ENCODE measurements around the gene RIC3.
"Not testable (repeated sequence)": the region's sequence is repeated elsewhere in the genome, so short reads cannot be mapped to it uniquely, and the experiment has no call there.

The RIC3 gene

DNA sequence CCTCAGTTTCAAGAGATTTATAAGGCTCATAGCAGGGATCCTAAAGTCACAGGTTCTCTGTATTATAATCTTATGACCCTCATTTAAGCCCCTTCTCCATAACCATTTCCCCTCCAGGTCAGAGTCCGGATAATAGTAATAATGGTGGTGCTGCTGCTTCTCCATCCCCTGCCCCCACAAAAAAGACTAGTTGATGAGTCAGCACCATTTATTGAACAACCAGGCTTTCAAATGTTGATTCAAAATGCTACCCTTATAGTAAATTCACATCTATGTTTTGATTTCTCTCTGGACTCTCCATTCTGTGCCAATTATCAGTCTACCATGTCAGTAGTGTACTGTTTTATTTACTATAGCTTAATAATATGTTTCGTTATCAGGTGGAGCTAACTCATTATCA, 17.6 kb upstream of the RIC3 start:
- no peak for DNase-seq

DNA sequence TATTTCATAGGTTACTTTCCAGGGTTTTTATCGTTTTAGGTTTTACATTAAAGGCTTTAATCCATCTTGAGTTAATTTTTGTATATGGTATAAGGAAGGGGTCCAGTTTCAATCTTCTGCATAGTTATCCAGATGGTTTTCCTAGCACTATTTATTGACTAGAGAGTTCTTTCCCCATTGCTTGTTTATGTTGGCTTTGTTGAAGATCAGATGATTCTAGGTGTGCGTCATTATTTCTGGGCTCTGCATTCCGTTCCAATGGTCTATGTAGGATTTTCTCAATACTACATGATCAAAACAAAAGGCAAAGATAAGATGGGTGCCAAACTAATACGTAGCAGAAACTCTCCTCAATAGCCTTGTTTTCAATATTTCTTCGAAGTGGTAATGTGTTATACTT, 14.3 kb upstream of the RIC3 start:
- no peak for DNase-seq

DNA sequence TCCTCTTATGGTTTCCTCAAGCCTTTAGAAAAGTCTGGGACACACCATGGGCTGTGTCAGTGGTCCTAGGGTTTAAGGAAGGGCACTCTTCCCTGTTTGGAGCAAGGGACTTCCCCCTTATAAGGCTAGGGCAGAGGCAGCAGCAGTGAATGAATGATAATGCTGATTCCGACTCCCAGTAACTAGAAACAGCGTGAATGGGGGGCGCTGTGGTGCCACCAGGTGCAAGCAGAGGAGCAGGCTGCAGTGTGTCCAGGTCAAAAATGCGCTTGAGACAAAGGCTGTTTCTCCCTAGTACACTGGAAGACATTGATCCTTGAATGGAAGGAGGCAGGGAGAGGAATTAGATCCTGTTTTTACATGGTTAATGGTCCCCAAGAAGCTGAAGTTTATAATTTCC, 11.6 kb upstream of the RIC3 start:
- no peak for DNase-seq

DNA sequence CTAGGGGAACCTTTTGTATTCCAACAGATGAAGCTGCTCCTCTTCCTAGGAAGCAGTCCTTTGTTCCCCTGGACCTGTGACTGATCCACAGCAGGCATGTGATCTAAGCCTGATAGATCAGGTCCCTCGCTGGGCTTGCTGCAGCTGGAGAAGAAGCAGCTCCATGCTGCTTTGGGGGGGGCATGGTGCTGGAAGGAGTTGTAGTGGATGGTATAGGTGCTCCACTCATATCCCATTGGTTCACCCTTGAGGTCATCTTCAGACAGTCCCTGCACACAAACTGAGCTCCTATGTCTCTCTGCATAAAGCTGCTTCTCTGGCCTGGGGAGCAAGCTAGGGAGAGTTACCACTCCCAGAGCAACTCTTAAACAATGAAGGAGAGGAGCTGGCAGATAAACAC, 9.5 kb upstream of the RIC3 start:
- DNase-seq, result no peak

DNA sequence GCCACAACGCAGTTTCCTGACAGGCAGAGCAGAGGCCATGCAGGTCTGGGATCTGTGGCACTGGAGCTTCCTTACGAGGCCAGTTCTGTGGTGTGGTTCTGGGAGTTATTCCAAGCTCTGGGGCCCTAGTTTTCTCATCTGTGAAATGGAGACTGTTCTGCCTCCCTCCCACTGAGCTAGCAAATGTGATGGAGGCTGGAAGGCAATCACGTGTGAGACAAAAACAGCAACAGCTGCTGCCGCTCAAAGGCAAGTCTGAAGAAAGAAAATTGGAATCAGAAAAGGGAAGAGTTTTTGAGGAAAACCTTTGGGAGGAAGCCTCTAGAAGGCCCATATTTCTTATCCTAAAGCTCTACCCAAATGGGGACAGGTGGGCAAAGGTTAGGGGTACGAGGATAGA, 8.3 kb upstream of the RIC3 start:
- DNase-seq, result no peak

DNA sequence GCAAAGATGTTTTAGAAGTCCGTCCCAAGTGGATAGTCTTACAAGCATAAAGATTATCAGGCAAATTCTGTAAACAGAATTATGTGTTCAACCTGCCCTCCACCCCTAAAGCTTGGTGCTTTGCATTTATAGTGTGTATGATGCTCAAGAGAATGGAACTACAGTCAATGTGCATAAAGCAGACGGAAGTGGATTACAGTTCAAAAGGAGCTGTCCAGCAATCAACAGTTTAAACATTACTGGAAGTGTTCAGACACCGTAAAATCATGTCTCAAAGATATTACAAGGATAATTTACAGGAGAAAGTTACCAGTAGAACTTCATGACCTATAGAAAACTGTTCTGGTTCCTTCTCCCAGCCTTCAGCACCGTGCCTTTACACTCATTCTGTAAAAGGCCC, 1.0 kb downstream of the RIC3 start:
- no peak for DNase-seq

DNA sequence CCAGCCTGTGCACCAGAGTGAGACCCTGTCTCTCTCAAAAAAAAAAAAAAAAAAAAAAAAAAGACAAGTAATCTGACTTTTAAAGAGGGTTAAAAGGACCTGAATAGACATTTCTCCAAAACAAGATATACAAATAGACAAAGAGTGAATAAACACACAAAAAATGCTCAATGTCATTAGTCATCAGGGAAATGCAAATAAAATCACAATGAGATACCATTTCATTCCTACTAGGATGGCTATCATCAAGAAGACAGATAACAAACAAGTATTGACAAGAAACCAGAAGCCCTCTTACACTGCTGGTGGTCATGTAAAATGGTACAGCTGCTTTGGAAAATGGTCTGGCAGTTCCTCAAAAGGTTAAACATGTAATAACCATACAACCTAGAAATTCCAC, 4.1 kb downstream of the RIC3 start:
- DNase-seq, result no peak

DNA sequence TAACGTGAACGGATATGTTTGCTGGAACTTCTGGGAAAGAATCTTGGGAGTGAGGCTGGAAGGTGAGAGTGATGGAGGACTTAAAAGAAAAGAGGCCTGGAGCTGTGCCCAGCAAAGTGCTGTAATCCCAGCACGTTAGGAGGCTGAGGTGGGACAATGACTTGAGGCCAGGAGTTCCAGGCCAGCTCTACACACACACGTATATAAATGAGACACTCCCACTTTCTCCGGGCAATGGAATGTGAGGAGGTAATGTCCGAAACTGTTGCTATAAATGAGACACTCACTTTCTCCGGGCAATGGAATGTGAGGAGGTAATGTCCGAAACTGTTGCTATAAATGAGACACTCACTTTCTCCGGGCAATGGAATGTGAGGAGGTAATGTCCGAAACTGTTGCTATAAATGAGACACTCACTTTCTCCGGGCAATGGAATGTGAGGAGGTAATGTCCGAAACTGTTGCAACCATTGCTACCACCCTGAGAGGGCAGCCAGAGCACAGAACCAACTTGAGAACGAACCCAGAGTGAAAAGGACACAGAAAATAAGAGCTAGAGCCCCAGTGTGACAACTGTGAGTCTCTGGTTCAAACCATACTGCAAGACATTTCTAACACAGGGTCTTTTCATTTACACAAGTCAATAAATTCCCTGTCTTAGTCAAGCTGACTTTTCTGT, 7.1 kb downstream of the RIC3 start:
- DNase-seq, result not testable (repeated sequence)

DNA sequence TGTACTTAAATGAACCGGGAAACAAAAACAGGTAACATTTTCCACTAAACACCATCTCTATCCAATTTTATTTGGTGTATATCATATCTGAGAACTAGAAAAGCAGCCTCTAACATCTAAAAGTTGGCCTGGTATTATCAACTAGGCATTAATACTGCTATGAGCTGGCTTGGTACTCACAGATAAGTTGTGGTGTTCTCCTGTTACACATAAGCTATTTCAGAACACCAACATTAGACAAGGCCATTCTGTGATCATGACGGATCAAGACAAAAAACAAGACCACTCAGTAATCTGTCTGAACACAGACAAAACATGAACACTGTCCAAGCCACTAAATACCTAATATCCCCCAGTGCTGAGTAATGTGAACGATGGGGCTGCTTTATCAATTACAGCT, 11.9 kb downstream of the RIC3 start:
- no peak for DNase-seq

DNA sequence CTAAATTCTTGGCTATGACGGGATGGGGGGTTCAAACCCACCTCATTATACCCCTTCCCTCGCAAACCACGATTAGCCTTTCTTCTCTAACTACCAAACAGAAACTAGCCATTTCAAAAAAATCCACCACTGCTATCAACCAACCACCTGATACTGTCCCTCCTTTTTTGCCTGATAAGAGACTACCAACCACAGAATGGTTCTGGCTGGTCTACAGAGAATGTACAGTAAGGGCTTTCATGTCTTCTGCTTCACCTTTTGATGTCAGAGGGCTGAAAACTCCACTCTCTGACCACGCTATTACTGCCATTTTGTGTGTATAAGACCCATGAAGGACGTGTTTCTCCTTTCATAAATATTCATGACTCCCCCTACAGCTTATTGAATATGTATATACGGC, 19.1 kb downstream of the RIC3 start:
- DNase-seq, result no peak

DNA sequence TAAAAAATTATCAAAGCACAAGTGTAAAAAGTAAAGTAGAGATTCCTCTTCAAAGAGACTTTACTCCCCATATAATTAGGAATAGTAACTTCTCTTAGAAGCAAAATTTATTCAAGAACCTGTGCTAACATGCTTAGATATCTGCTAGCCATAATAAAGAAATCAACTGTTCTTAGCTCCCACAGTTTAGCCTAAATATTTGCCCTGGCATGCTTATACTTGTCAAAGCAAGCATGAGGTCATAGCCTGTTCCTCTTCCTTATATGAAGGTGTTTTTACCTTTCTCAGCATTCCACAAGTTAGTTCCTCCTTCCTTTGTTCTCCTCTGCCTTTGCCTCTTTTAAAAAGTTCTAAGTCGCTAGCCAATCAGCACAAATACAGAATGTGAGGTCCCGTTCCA, 30.3 kb downstream of the RIC3 start:
- DNase-seq, result no peak

DNA sequence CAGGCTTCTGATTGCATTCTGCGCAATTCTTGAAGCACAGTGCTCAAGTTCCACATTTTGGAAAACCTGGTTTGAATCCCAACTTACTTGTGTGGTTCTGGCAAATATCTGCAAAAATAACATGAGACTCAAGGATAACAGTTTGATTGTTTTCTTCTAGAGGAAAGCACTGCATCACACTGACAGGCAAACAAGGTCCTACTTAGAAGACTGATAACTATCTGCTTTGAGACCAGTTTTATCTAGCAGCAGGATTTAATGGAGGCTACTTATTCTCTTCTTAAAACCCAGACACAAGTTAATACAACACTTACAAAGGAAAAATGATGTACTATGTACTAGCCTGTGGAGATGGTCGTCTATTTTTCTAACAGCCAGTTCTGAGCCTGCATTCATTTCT, 41.4 kb downstream of the RIC3 start:
- DNase-seq, result no peak

DNA sequence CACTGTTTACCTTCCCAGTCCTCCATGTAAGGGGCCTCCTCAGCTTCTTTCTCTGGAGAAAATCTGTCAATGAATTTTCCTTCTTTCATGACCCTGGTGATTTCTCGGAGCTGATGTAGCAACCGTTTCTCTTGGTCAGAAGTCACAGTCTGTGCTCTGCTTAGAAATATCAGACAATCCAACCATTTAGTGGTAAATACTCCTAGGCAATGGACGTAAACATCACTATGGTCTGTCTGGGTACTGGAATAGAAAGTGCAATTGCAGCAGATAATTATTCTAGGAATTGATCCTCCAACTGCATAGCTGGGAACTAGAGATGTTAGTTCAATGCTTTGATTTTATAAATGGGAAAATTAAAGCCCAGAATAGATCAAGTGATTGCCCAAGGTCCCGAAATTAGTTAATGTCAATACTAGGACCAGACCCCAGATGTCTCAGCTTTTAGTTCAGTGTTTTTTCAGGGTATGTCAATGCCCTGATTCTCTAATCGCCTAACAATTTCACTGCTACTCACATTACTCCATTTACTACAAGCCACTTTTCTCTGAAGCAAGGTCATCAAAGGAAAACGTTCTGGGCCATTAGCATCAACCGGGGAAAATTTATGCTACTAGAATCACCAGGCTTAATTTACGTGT, 42.1 kb downstream of the RIC3 start:
- no peak for DNase-seq

DNA sequence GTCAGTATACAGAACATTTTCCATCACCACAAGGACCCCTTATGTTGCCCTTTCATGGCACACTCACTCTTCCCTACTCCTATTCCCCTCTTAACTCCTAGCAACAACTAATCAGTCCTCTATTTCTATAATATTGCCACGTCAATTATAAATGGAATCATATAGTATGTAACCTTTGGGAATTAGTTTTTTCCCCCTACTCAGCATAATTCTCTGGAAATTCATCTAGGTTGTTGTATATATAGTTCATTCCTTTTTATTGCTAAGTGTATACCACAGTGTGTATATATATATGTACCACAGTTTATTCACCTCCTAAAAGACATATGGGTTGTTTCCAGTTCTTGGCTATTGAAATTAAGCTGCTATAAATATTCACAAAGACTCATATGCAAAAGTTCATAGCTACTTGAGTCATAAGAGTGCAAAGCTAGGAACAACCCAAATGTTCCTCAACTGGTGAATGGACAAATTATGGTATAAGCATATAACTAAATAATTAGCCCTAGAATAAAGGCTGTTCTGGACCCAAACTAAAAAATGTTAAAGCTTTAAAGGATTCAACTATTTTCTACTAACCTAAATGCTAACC, 46.6 kb downstream of the RIC3 start:
- no peak for DNase-seq

DNA sequence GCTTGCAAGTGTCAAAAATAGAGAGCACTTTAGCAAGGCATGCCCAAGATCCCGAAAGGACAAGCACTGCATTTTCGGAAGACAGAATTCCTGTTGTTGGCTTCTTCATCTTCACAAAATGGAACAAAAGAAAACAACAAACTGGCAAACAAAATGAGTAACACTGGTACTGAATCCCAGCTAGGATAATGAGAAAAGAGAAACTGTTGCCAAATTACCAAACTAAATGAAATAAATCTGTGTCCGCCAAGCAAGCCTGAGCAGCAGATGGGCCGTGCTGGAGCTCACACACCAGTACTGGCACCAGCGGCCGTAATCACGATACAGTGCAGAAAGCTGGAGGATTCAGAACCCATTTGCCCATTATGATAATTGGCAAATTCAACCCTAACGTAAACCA, 57.2 kb downstream of the RIC3 start:
- DNase-seq, result peak; percentile 7

DNA sequence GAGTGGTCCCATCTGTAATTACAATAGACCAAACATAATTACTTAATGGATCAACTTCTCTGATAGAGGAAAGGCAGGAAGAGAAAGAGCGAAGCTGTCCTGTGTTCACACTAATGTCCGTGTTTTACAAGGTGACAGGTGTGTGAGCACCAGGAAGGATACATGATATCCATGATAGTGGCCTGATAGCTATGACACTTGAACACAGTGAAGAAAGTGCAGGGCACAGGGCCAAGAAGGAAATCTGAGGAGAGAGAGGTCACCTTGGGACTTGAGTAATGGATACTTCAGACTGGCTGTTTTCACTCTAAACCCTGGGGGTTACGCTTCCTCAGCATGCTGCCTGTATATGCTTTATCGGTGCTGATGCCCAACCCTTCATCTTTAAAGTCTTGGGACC, 58.4 kb downstream of the RIC3 start:
- no peak for DNase-seq

DNA sequence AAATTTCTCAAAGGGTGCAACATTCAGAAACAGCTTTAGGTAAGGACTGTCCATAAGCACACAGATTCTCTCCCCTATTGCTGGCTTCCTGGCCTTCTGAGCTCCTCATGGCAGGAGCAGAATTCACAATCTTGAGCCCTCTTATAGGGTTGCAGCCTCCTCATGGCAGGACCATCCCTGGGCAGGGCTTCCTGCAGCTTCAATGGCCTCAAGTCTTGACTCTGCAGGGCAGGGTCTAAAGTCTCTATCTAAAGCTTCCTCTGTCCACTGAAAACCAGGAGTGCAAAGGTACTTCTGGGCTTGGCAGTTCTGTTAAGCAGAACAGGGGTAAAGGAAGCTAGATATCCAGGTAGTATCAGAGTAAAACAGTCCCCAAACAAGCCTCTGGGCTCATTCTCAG, 59.1 kb downstream of the RIC3 start:
- no peak for DNase-seq

DNA sequence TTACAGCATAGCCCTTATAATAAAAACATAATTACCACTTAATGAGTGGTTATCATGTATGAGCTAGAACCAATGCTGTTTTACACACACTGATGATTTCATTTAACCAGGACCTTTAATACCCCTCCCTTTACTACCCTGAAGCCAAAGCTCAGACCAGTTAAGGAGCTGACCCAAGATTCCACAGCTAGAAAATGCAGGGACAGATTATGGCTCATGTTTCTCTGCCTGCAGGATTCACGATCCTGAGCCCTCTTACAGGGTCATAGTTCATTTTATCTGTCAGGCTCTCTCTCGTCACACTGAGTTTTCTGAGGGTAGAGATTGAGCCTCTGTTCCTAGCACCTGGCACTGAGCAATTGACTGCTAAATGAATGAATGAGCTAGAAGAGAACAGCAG, 60.4 kb downstream of the RIC3 start:
- DNase-seq, result no peak

DNA sequence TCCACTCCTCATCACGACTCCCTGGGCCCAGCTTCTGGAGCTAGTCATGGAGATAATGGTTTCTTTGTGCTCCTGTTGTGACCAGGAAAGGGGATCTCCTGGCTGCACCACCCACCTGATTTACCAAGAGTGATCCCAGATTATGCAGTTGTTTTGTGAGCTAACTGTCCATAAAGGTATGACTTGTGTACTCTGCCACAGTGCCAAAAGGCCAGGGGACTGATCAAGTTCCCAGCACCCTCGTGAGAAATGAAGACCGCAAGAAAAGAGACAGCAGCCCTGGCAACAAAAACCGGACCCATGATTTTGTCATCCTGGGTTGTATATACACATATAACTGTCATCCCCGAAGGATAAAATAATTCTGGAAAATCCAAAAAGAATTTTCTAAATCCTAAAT, 61.2 kb downstream of the RIC3 start:
- no peak for DNase-seq

DNA sequence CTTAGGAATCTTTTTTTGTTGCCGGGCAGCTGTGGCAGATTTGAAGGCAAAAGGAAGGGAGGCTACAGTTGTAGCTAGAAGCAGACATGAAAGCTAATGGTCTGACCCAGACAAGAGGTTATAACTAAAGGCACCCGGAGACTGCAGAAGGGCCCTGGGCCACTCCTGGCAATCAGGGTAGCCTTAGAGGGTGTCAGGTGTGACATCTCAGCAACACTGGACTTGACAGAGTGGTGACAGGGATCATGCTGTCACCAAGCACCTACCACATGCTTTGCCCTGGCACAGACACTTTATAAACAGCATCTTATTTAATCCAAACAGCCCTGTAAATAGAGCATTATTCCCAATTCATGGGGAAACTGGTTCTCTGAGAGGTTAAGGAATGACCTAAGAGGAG, 62.1 kb downstream of the RIC3 start:
- no peak for DNase-seq

DNA sequence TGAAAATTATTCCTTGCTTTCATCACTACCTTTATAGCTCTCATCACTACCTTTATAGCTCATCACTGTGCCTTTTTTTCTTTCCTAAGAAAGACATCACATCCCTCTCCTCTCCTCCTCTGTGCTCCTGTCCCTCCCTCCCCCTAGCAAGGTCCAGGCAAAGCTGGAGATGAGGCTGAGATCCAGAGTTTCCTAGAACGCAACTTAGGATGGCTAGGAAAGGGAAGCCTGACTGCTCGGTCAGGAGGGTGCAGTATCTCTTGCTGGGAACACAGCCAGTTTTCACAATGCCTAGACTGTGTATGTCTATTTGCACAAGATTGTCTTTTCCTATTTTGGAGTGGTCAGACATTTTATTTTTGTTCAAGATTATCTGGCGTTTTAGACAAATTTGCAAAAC, 63.2 kb downstream of the RIC3 start:
- DNase-seq, result no peak

DNA sequence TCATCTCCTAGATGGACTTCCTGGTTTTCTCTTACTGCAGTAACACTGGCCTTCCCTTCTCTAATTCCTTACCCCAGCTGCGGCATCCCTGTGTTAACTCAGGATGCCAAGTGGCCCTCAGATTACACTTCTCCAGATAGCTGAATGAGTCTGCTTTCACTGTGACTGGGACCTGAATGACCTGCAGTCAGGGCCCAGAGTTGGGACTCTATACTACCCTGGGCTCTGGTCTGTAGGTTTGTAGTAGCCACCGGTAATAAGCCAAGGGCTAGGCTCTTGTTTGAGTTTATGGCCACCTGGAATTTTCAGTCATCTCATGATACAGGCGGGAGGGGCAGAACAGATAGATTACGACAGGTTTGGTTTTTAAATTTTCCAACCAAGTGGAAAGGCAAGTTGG, 63.7 kb downstream of the RIC3 start:
- DNase-seq, result no peak

DNA sequence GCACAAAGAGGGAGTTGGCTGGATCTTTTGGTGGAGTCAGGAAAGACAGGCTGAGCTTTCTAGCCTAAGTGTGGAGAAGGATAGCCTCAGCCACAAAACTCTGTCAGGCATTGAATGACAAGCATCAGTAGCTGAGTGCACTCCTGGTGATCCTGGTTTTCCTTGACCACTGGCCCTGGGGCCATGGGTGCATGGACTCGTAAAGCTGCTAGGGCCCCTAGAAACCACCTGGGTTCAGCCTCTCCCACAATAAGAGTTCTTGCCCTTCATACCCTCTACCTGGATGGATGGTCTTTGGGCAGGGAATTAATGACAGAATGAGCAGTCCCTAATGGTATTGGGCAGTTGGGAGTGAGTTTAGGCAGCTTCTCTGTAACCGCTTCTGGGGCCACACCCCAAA, 64.9 kb downstream of the RIC3 start:
- DNase-seq, result no peak

DNA sequence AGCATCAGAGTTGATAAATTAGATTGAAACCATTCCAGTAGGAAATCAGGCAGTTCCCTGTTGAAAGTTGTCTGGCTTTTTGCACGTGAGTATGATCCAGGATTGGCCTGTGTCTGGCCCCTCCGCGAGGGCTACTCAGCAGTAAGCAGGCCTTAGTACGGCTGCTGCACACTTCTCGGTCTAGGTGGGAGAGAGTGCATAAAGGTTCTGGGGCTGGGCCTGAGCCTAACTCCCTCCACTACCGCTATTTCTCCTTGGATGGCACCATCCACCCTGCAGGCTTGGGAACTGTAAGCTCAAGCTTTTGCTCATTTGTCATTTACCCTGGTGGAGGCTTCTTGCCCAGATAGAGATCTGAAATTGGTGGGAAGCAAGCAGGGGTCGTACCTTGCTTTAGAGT, 65.9 kb downstream of the RIC3 start:
- no peak for DNase-seq

All from midbrain (tissue), 1 donor.